Activated CD4-positive, alpha-beta T cell treated with anti-CD3 and anti-CD28 coated beads, Interleukin-2, amount 50 U/mL, for 16 hours (primary cell): Measurements from ENCODE around the gene REEP1.
"Not testable (repeated sequence)": the region's sequence is repeated elsewhere in the genome, so short reads cannot be mapped to it uniquely, and the experiment has no call there.

Source experiments
- DNase-seq: peaks from one replicate; pipeline ENCODE4 v3.0.0-alpha.2; 2020

REEP1 gene

GRCh38 chr2:86223140-86223926 lies 114.1 kb downstream of the REEP1 start:
- DNase-seq = no peak

DNA sequence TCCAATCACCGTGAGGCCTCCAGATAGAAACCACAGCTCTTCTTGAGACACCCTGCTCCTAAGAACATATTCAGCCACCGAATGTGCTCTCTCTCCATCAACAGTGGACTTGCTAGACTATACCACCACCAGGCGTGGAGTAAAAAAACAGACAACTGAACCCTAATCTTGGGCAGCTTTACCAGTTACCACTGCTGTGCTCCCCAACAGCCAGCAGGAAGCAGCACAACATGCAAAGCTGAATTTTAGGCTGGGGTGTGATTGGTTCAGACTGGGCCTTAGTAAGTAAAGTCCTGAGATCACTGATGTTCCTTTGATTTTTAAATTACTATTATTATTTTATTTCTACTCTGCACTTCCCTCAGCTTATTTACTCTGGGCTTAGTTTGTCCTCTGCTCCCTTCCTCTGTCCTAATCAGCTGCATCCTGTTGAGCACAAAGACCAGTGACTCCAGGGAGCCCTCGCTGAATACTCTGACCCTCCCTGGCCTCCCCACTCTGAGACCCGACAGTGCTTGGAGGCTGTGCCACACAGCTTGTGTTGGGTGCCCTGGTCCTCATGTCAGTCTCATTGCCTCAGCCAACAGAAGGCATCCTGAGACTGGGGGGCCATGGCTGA lies 116.3 kb downstream of the REEP1 start:
- peak; percentile 71 for DNase-seq

DNA sequence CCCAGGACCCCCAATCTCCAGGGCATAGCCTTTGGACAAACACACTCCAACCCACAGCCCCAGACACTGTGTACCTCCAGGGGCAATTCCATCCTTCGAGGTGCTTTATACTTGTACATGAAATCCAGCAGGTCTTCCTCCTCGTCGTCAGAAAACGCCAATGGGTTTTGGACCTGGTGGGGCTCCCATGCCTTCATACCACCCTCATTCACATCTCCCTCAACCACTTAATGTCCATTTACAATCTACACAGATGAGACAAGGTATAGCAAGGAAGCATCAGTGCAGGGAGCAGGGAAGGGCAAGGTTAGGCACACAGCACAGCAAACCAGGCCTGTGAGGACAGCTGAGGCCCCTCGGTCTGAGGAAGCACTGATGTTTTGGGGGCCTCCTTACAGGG lies 117.5 kb downstream of the REEP1 start:
- DNase-seq = no peak

DNA sequence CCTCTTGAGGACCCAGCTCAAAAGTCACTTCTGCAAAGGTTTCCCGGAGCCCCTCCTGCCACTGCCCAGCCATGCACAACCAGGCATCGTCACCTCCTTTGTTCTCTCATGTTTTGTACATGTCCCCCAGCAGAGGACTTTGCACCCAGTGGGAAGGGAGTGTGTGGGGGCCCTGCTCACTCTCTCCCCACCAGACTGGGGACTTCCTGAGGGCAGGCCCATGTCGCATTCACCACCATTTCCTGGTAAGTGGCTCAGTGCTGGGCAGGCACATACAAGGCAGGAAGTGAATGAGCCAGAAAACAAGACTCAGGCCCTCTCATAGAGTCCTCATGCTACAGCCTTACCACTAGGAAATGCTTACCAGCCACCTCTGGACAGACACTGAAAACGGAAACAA lies 119.3 kb downstream of the REEP1 start:
- DNase-seq = no peak

DNA sequence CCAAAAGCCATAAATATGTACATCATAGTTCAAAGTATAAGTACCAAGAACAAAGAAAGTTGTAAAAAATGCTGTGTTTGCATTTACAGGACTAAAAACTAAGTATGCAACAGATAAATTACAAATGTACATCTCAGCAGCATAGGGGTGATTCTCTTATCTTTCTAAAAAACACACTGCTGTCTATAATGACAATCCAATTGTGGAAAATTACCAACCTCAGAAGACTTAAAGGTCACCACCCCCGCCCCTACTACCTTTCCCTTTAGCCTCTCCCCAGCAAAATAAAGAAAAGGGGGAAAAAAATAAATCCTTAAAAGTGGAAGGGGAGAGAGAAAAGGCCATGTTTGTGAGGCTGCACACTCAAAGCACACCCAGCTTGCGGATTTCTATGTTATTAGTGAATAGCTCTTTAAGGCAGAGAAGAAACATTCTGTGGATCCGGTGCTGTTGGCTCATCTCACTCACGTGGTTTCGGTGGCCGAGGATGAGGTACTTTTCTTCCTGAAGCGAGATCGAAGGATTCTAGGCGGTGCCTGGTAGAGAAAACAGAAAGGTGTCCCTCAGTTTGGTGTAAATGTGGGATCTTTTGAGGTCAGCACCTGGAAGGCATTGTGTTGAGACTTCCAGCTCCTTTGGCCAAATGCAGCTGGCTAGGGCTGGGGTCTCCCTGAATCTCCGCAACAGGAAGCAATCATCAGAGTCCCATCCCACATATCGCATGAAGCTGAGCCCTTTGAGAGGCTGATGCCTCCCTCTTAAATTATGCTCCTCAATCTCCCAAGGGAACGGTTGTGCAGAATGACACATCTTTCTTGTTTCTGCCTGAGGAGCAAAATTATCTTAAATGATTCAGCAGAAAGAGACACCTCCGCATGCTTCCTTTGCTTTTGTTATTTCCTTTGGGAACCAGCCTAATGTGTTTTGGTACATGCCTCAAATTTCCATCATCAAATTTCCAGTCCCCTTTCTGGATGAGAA lies 120.6 kb downstream of the REEP1 start:
- DNase-seq = no peak

DNA sequence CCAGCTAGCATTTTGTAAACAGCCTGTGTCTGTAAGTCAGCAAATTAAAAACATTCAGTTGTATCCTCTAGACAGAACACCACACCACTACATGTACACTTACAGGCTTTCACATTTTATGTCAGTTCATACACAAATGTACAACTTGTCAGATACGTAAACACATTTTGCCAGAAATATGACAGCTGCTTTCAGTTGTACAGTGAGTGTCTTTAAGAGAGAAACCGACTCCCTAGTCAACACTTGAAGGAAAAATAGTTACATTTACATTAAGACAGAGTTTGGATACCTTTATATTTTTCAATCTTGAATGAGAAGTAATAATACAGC lies 123.0 kb downstream of the REEP1 start:
- no peak for DNase-seq

DNA sequence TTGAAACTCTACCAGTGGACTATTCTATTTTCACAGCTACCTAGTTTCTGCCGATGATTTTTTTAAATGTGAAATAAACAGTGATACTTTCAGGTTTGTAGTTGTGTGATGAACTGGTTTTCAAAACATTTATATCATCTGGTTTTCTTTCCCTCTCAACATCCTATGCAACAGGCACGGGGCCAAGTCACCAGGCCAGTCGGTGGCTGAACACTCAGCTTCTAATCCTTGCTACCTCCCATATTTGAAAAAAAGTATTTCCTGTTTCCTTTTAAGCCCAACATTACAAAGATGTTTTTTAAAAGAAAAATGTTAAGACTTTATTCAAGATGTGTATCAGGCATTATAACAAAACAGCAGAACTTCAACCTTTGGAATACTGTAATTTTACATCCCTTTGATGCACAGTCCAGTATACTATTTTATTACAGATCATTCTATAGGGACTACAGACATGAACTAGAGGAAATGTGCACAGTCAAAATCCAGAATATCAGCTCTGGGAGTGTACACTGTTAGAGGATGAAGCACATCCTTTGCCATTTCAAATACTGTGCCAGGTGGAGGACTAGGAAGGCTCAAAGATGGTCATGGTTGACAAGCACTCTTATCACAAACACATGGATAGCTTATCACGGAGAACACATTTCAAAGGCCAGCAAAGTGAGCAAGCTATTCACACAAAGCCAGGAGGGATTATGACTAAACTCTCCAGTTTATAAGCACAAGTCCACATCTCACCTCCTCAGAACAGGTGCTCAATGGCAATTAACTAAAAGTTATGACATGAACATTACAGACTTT lies 123.5 kb downstream of the REEP1 start:
- DNase-seq = no peak

DNA sequence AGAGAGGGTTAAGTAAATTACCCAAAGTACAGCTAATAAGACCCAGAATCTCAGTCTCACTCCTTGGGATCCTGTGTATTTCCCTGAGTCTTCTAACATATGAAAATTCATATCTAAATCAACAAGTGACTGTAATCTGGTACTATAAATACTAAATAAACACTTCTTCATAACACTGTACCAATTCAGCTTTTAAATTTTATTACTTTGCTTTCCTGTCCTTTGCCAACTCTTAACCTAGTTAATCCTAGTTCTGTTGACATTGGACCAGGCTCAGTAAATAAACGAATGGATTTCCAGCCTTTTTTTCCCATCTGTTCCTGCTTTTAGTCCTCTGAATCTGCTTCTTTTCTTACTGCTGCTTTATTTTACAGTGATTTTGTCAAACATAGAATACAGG lies 124.4 kb downstream of the REEP1 start:
- no peak for DNase-seq

- no peak for DNase-seq
Measured at GRCh38 chr2:86211796-86212188, 125.6 kb downstream of the REEP1 start.

DNA sequence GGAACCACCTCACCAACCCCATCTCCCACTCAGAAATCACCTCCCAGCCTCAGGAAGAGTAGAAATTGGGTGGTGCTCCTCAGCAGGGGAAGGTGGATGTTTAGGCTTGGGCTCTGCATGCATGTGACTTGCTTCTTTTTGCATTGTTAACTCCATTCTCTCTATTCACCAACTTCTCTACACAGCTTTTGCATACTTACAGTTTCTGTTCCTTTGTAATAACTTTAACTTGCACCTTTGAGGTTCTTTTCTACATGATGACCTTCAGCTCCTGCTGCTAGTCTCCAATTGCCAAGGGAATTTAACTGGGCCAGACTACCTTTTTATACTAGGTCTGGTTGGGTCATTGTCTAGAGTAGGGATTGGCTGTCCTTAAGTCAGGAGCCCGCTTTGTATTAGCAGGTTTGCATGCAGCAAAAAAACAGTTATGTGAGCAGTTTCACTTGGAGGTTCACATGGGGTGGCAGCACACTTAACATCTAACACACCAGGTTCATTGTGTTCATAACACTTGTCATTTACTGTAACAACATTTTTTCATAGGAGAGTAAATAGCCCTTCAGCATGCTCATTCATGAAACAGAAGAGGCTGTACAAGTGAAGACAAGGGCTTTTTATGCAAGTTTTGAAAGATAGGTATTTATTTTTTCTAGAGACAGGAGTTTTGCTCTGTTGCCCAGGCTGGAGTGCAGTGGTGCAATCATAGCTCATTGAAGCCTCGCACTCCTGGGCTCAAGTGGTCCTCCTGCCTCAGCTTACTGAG lies 126.2 kb downstream of the REEP1 start:
- DNase-seq = no peak

GRCh38 chr2:86204458-86204857 lies 133.0 kb downstream of the REEP1 start:
- DNase-seq = no peak

- no peak for DNase-seq
Measured at GRCh38 chr2:86203614-86204013, 133.8 kb downstream of the REEP1 start.

DNA sequence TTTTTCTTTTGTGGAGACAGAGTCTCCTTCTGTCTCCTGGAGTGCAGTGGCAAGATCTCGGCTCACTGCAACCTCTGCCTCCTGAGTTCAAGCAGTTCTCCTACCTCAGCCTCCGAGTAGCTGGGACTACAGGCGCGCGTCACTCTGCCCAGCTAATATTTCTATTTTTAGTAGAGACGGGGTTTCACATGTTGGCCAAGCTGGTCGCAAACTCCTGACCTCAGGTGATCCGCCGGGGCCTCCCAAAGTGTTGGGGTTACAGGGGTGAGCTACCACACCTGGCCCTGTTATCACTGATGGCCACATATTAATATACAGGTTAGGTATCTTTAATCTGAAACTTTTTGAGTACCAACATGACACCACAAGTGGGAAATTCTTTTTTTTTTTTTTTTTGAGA lies 134.7 kb downstream of the REEP1 start:
- DNase-seq = no peak

DNA sequence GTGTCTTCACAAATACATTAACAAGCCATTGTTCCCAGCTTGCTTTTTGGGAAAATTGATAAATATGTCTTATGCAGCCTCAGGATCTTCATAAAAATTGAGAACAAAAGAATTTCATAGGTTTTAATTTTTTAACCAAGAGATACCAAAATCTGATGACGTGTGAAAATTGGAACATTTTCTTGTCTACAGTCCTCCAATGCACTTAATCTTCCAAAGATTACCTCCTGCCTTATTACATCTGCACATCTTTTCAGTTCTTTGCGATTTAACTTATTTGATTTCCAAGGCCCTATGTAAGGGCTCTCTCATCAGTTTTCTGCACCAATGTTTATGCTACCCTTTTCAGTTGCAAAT lies 135.1 kb downstream of the REEP1 start:
- no peak for DNase-seq

DNA sequence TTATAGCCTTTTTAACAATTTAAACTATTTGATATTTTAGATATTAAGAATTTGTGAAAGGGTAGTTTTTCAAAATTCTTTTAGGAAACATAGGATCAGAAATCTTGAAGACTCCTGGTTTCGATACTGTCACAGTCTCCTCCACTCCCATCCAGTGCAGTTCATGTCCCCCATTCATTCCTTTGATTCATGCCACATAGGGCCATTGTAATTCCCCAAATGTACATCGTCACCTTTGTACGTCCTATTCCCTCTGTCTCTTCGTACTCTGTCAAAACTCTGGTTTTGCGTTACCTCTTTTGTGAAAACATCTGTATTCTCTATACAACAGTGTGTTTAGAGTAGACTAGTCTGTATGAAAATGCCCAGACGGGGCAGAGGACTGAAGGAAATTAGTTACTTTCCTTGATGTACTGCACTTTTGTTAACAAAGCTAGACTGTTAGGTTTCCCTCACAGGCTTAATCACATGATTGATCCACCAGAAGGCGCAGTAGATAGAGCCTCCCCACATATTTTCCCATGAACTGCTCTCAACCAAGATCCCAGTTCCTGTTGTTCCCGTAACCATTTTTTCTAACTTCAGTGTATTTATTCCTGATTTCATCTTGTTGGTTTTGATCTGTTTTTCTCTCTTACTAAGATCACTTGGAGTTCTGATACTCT lies 135.6 kb downstream of the REEP1 start:
- no peak for DNase-seq

GRCh38 chr2:86200564-86200963 lies 136.9 kb downstream of the REEP1 start:
- not testable (repeated sequence) for DNase-seq

DNA sequence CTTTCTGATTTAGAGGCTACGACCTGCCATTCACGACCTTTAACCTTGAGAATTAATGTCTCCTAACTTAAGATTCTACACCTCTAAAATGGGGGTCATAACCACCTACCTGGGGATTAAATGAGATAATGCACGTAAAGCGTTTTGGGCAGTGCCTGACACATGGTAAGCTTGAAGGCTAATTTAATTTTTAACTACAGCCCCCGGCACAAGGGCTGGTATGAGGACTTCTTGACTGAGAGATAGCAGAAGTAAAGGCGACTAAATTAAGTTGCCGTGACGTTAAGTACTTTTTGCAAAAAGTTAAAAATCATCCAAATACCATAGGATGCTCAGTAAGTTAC lies 137.6 kb downstream of the REEP1 start:
- DNase-seq = no peak

DNA sequence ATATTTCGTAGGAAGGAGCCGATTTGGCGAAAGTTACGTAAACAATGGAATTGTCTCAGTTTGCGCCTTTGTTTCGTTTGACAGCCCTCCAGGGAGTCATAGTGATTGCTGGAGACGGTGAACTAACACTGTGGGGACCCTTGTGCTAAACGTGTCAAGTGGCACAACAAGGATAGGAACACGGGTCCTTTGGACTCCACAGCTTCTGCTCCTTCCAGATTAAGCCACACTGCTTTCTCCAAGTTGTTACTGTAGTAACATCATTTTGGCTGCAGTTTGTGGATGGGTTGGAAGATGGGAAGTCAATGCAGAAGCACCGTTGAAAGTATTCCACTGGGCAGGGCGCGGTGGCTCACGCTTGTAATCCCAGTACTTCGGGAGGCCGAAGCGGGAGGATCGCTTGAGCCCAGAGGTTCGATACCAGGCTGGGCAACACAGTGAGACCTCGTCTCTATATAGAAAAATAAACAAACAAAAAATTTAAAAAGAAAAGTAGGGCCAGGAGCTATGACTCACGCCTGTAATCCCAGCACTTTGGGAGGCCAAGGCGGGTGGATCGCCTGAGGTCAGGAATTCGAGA lies 141.5 kb downstream of the REEP1 start:
- no peak for DNase-seq

- peak; percentile 96 for DNase-seq
Measured at GRCh38 chr2:86195055-86195807, 142.2 kb downstream of the REEP1 start, which contains the start of gene IMMT. Gene IMMT (minus strand): TSS chr2:86195462. CDS start chr2:86195382, 80 bp downstream.

DNA sequence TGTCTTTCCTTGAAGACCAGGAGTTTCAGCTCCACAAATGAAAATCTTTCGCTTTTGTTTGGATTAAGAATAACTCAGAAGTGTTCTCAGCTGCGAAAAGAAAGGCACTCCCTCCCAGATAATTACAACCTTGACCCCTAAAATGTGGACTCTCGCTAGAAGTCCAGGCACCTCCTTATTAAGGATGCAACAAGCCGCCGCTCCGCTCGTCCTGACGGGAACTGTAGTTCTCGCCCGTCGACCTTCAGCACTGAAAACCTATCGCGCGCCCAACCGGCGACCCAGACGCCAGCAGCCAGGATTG lies 142.7 kb downstream of the REEP1 start:
- DNase-seq = no peak
